Stomach (tissue), 9 donors: Measurements from ENCODE around the gene ZNF385D. TPM values are rescaled to one million over a fixed set of nuclear protein-coding genes. Genes with fewer than 3 reads are reported as not detected.

ENCODE experiments used
- DNase-seq, 2 donors: peaks; one replicate each; pipeline versions ENCODE4 v3.0.0 to v3.0.0-alpha.2; 2013 to 2019
- H3K27ac ChIP-seq, 5 donors: fragments of 200-600 bp in 4 of 5; sonication (generic) in 4 of 5; one replicate each; pipeline ENCODE4 v1.5.1; 2013 to 2019; ENCODE audit warnings: mild to moderate bottlenecking in 1 of 5, moderate library complexity in 1 of 5
- H3K27me3 ChIP-seq, 3 donors: fragments of 200-600 bp; sonication (generic); one replicate each; pipeline ENCODE4 v1.5.1; 2017 to 2019; ENCODE audit warnings: mixed run types in 1 of 3
- H3K36me3 ChIP-seq, 4 donors: fragments of 200-600 bp; sonication (generic); 1 replicate in 3 of 4; 2 replicates in 1 of 4; pipeline ENCODE4 v1.5.1; 2016 to 2019
- H3K4me1 ChIP-seq, 4 donors: fragments of 200-600 bp; sonication (generic); one replicate each; pipeline ENCODE4 v1.5.1; 2016 to 2019
- H3K4me3 ChIP-seq, 4 donors: fragments of 200-600 bp; sonication (generic) in 3 of 4; one replicate each; pipeline ENCODE4 v1.5.1; 2016 to 2019; ENCODE audit warnings: mild to moderate bottlenecking in 1 of 4
- H3K9me3 ChIP-seq, 4 donors: fragments of 200-600 bp; sonication (generic); one replicate each; pipeline ENCODE4 v1.5.1; 2016 to 2019
- CTCF ChIP-seq, 7 experiments: fragments of 450-650 bp in 4 of 7; fragments of 200-600 bp in 3 of 7; sonication (generic) in 3 of 7; IDR thresholded peaks; one replicate each; pipeline ENCODE4 v1.5.1; 2016 to 2019; ENCODE audit warnings: antibody characterized with exemption in 7 of 7, control low read depth in 2 of 7, mild to moderate bottlenecking in 1 of 7
- EP300 ChIP-seq: sonication (generic); formaldehyde crosslinking; IDR thresholded peaks from one replicate; pipeline ENCODE4 v1.6.1; 2017; ENCODE audit warnings: antibody characterized with exemption
- POLR2A ChIP-seq, 4 donors: fragments of 450-650 bp; IDR thresholded peaks; one replicate each; pipeline ENCODE4 v1.6.1; 2016; ENCODE audit warnings: antibody characterized with exemption in 4 of 4, control low read depth in 2 of 4, mild to moderate bottlenecking in 1 of 4, moderate library complexity in 1 of 4
- POLR2AphosphoS5 ChIP-seq, 3 donors: sonication (generic); formaldehyde crosslinking; IDR thresholded peaks; one replicate each; pipeline ENCODE4 v1.6.1; 2016; ENCODE audit warnings: antibody characterized with exemption in 3 of 3
- WGBS, 5 donors: extraction: QIAGEN DNeasy Blood & Tissue Kit in 3 of 5; methylation state at CpG; one replicate each; pipeline versions ENCODE4 v1.1.5 to v1.1.7; 2013 to 2018; 5-methylcytosine and 5-hydroxymethylcytosine counted together
- intact Hi-C: fragments of 100-400 bp; cut with DNase I; formaldehyde crosslinking; loops from one replicate; pipeline ENCODE4 v1.15.1; 2023; ENCODE audit warnings: low total_unique reads
- polyA plus RNA-seq, 3 donors: library from polyadenylated mRNA; stranded (reverse); fragments of 200-250 nt; gene quantifications; one replicate each; pipeline ENCODE4 v1.2.3, GENCODE V29; 2013
- total RNA-seq, 5 donors: library from RNA; depleted of rRNA; stranded (reverse); fragments of >200 nt; gene quantifications; one replicate each; pipeline versions ENCODE4 v1.1.0 to v1.2.3, GENCODE V29; 2014 to 2016
- donor health status: healthy with polysubstance abuse.
- donor health status: Bipolar disorder and iron deficiency.
- donor health status: healthy.

ZNF385D gene
- total and polyA plus RNA-seq, 8 donors = 0.31 to 7.2 (median 0.98) TPM; not detected in 2

- H3K36me3 ChIP-seq = no peaks in the 10 kb centered on the region
- 34 to 51% (median 40%) methylated on average over 6 of the region's 6 CpGs for WGBS, 5 donors
- peaks cover 0 to 26% (median 14%) of the 10 kb centered on the region in 4 donors for H3K4me1 ChIP-seq
- H3K27ac ChIP-seq = peak overlapping the region in 1 of 5 donors; percentile 43
- intact Hi-C loops = no loop called here
- no peaks in the 10 kb centered on the region for H3K9me3 ChIP-seq
- DNase-seq = peak in 1 of 2 donors; percentile 25
- no peak overlapping the region for H3K4me3 ChIP-seq
- TF ChIP-seq POLR2AphosphoS5 (IDR thresholded peaks at IDR 0.05) = no peak
- TF ChIP-seq CTCF (IDR thresholded peaks at IDR 0.05) = no peak
- no peak for TF ChIP-seq POLR2A (IDR thresholded peaks at IDR 0.05)
- H3K27me3 ChIP-seq = no peaks in the 10 kb centered on the region
Observed at GRCh38 chr3:21751886-21752285, 876 bp upstream of the ZNF385D start.

- Histone ChIP-seq H3K36me3 (no peaks in the 10 kb centered on the region), H3K4me3 (peak overlapping the region; percentile 34 to 40 (median 40)), H3K27me3 (no peaks in the 10 kb centered on the region), H3K9me3 (no peaks in the 10 kb centered on the region), H3K4me1 (peaks cover 0 to 26% (median 14%) of the 10 kb centered on the region in 4 donors), H3K27ac (peak overlapping the region in 2 of 5 donors; percentile 36 to 43)
- intact Hi-C loops = no loop called here
- TF ChIP-seq POLR2A (IDR thresholded peaks at IDR 0.05) = no peak
- 17 to 26% (median 23%) methylated on average over 8 of the region's 8 CpGs for WGBS, 5 donors
- DNase-seq = peak in 1 of 2 donors; percentile 38
Observed at GRCh38 chr3:21750080-21750696, 822 bp downstream of the ZNF385D start.

DNA sequence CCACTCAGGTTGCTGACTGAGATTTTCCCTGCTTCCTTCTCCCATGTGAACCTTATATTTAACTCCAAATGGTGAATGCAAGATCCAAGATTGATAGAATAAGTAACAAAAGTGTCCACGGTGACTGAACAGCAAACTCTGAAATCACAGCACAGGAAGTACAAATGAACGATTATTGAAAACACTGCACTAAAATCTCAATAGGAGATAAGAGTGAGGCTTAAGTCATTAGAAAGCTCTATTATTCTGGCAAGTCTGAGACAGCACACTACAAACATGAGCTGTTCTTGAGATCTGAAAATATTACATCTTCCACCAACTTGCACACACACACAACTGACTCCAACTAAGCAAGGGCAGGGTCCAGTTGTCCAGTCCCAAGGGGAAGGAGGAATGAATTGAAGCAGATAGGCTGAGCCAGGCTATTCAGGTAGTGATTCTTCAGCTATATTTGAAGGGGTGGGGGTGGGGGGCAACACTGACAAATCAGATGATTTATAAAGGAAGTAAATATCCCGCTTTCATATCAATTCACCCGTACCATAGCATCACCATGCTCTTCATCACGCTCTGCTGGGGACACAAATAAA lies 2.9 kb downstream of the ZNF385D start:
- no peak for TF ChIP-seq EP300
- TF ChIP-seq POLR2AphosphoS5 (IDR thresholded peaks at IDR 0.05) = no peak
- no peak for TF ChIP-seq CTCF (IDR thresholded peaks at IDR 0.05)
- no peak for DNase-seq
- Histone ChIP-seq H3K27me3 (no peaks in the 10 kb centered on the region), H3K9me3 (no peaks in the 10 kb centered on the region), H3K36me3 (no peaks in the 10 kb centered on the region), H3K4me3 (peak overlapping the region in 1 of 4 donors; percentile 40), H3K4me1 (peaks cover 0 to 26% (median 14%) of the 10 kb centered on the region in 4 donors), H3K27ac (no peak overlapping the region)
- intact Hi-C loops = no loop called here
- WGBS, 5 donors = 61 to 67% (median 65%) methylated on average over 5 of the region's 5 CpGs

DNA sequence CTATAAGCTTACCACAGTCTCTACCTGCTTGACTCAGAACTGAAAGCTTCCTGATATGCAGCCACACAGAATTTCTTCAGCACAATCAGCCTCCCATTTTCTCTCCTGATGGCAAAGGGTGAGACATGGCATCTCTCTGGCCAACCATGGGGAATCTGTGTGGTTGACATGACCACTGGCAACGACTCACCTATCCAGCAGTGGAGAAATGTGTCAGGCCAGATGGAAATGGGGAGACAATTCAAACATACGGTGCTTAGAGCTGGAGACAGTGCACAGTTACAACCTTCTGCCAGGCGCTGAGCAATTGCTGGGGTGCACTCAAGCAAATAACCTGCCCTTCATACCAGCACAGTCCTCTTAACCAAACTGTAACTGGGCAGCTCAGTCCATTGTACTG lies 3.6 kb downstream of the ZNF385D start:
- Histone ChIP-seq H3K4me3 (no peak overlapping the region), H3K27ac (no peak overlapping the region), H3K9me3 (no peaks in the 10 kb centered on the region), H3K4me1 (peaks cover 0 to 26% (median 14%) of the 10 kb centered on the region in 4 donors), H3K36me3 (no peaks in the 10 kb centered on the region), H3K27me3 (no peaks in the 10 kb centered on the region)
- TF ChIP-seq CTCF (IDR thresholded peaks at IDR 0.05) = no peak
- TF ChIP-seq POLR2A (IDR thresholded peaks at IDR 0.05) = no peak
- TF ChIP-seq EP300 = no peak
- TF ChIP-seq POLR2AphosphoS5 (IDR thresholded peaks at IDR 0.05) = no peak
- DNase-seq = no peak
- 69 to 83% (median 80%) methylated on average over 3 of the region's 3 CpGs for WGBS, 5 donors
- intact Hi-C loops = no loop called here

DNA sequence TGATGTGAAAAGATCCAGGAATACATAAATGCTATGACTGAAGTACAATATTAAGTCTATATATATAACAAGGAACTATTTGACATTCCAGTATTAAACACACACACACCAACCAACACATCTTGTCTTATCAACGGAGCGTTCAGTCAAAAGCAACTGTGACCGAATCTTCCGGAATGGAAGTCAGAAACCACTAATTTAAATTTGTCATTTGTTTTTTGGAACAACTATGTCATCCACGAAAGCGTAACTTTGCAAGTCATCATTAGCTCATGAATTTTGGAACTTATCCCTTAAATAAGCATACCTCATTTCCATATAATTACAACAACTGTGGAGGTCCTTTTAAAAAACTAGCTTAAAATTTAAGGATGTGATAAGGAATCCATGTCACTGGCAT lies 5.0 kb downstream of the ZNF385D start:
- no peak for DNase-seq
- Histone ChIP-seq H3K4me1 (peaks cover 0 to 17% (median 9%) of the 10 kb centered on the region in 4 donors), H3K4me3 (no peak overlapping the region), H3K9me3 (no peaks in the 10 kb centered on the region), H3K36me3 (no peaks in the 10 kb centered on the region), H3K27ac (no peak overlapping the region), H3K27me3 (no peaks in the 10 kb centered on the region)
- intact Hi-C loops = no loop called here
- 47 to 80% (median 62%) methylated on average over 6 of the region's 6 CpGs for whole genome bisulfite sequencing, 5 donors
- TF ChIP-seq EP300 (no peak), POLR2A (IDR thresholded peaks at IDR 0.05) (no peak), CTCF (IDR thresholded peaks at IDR 0.05) (no peak), POLR2AphosphoS5 (IDR thresholded peaks at IDR 0.05) (no peak)
